ENCODE results near the gene HIPK1.

- no peak for TF ChIP-seq CTCF (IDR thresholded peaks at IDR 0.05)
- TF ChIP-seq POLR2A (IDR thresholded peaks at IDR 0.05): no peak
These were observed 94.3 kb downstream of the HIPK1 start for GRCh38 chr1:114023377-114023776.
